ENCODE data around the gene SELENON. TPM values are rescaled to one million over a fixed set of nuclear protein-coding genes. Genes with fewer than 3 reads are reported as not detected.

Gene SELENON
- total and polyA plus RNA-seq, 2 donors from 2014 or later, result 69.3 to 116 TPM

DNA sequence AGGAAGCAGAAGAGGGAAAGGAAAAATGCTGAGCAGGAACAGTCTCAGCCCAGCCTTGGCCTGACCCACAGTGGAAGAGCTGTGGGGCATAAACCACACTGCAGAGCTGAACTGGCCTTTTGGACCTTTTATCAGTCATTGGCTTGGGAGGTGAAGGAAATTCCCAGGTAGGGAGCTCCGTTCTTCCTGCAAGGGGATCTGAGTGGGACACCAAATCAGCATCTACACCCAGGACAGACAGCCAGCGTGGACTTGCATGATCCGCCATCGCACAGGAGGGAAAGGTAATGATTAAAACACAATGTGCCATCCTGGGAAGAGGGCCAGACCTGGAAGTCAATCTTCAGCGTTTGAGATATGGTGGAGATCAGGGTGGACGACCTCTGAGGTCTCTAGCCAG is 18.6 kb downstream of the SELENON start:
- peak overlapping the region; percentile 65 to 77 (median 70) for H3K4me3 ChIP-seq (ENCODE audit: low read length in 3 of 3)
- TF ChIP-seq CTCF (IDR thresholded peaks at IDR 0.05; ENCODE audit: borderline replicate concordance, extremely low read depth, insufficient read depth), result no peak
- H3K27me3 ChIP-seq (ENCODE audit: control insufficient read depth, insufficient read depth, low read length), result no peaks in the 10 kb centered on the region
- FAIRE-seq (no peak), DNase-seq (peak in 1 of 5 donors; percentile 45)
- no peaks in the 10 kb centered on the region for H3K9me3 ChIP-seq (ENCODE audit: control insufficient read depth in 2 of 3, insufficient read depth in 1 of 3, low read length in 3 of 3)
- no peak overlapping the region for H3K9ac ChIP-seq (ENCODE audit: low read length in 3 of 3)
- H3K4me1 ChIP-seq (ENCODE audit: control insufficient read depth in 2 of 3, insufficient read depth in 2 of 3, low read depth in 1 of 3, low read length in 3 of 3), result peaks cover 4 to 34% (median 22%) of the 10 kb centered on the region in 3 donors
- H3K27ac ChIP-seq (ENCODE audit: low read depth in 2 of 2, low read length in 2 of 2), result peak overlapping the region in 1 of 2 donors; percentile 38
- peaks cover 0 to 3% (median under 1%) of the 10 kb centered on the region in 3 donors for H3K36me3 ChIP-seq (ENCODE audit: control insufficient read depth in 2 of 3, insufficient read depth in 3 of 3, low read length in 3 of 3)
- intact Hi-C loops (cut with DNase I), result no loop called here

DNA sequence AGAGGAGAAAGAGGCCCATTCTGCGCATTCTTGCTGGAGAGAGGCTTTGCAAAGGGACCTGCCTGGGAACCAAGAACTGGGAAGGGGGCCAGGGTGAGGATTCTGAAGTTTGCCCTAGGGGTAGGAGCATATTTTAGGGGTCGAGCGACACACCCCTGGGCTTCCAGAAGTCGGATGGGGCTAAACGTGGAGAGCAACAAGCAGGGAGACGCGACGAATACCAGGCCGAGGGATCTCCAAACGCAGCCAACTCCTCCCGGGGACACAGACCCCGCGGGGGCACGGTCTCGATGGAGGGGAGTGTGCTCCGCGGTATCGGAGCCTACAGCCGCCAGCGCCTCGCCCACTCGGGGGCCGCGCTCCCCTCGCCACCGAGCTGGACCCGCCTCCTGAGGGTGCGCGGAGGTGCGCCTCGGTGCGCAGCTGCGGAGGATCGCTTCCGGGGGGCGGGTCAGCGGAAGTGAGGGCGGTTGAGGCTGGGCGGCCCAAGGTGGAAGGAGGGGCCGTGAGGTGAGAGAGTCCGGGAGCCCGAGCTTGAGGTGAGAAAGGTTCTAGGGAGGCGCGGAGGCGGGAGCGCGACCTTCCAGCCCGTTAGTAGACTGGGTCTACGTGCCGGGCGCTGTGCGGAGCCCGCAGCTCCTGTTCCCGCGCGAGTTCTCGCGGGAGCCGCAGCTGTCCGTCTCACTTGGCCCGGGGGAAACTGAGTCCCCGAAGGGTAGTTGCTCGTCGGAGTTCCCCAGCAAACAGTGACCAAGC is 19.7 kb downstream of the SELENON start, which contains the start of gene MTFR1L:
Gene MTFR1L, plus strand, starts transcription at position 464 of the 756 bp plus-strand sequence. CDS start 3,151 bp downstream, outside the sequence.
- H3K27ac ChIP-seq (ENCODE audit: low read depth in 2 of 2, low read length in 2 of 2), result peak within 1 kb of the TSS; percentile 89 to 93
- intact Hi-C loops (cut with DNase I), result no loop called here
- FAIRE-seq, result no peak
- DNase-seq, result peak; percentile 91 to 96 (median 94)
- H3K4me1 ChIP-seq (ENCODE audit: control insufficient read depth in 2 of 3, insufficient read depth in 2 of 3, low read depth in 1 of 3, low read length in 3 of 3), result peaks cover 4 to 34% (median 22%) of the 10 kb centered on the region in 3 donors
- peak within 1 kb of the TSS; percentile 60 to 93 (median 72) for H3K9ac ChIP-seq (ENCODE audit: low read length in 3 of 3)
- peak within 1 kb of the TSS; percentile 65 to 84 (median 77) for H3K4me3 ChIP-seq (ENCODE audit: low read length in 3 of 3)
- H3K36me3 ChIP-seq (ENCODE audit: control insufficient read depth in 2 of 3, insufficient read depth in 3 of 3, low read length in 3 of 3), result peaks cover 0 to 4% (median 0%) of the 10 kb centered on the region in 3 donors
- TF ChIP-seq CTCF (IDR thresholded peaks at IDR 0.05; ENCODE audit: borderline replicate concordance, extremely low read depth, insufficient read depth), result no peak
- no peaks in the 10 kb centered on the region for H3K27me3 ChIP-seq (ENCODE audit: control insufficient read depth, insufficient read depth, low read length)
- no peaks in the 10 kb centered on the region for H3K9me3 ChIP-seq (ENCODE audit: control insufficient read depth in 2 of 3, insufficient read depth in 1 of 3, low read length in 3 of 3)

DNA sequence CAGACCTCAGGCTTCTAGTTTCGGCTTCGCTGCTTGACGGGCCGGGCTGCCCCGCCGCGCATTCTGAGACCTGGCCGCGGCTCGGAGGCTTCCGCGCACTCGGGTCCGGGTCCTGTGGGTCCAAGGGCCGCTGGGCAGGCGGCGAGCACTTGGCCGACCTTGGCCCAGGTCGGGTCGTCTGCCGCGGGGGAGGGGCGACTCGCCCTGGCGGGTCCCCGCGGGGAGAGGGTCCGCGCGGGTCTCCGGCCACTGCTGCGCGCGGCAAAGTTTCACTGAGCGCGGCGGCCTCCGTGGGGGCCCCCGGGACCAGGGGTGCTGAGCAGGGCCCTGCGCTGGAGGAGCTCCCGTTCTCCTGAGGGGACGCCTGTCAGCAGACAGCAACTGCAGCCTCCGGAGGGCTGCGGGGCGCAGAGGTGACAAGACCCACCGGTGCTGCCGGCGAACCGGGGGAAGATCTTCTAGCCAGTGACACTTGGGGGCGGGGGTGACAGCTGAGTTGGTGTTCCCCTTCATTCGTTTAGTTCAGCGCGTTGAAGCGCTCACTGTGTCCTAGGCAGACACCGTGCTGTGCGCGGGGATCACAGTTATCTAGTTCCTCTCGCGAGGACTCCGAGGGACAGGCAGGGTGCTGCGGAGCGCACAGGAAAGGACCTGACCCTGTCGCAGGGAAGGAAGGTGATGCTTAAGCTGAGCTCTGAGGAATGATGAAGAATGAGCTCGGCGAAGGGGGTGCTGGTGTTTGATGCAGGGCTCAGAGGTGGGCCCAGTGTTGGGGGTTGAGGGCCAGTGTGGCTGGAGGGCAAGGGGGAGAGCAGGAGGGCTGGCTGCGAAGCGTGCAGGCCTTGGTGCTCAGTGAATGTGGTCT is 20.5 kb downstream of the SELENON start:
- Histone ChIP-seq H3K9me3 (ENCODE audit: control insufficient read depth in 2 of 3, insufficient read depth in 1 of 3, low read length in 3 of 3) (no peaks in the 10 kb centered on the region), H3K36me3 (ENCODE audit: control insufficient read depth in 2 of 3, insufficient read depth in 3 of 3, low read length in 3 of 3) (peaks cover 0 to 4% (median 0%) of the 10 kb centered on the region in 3 donors), H3K4me3 (ENCODE audit: low read length in 3 of 3) (peak overlapping the region; percentile 65 to 84 (median 77)), H3K27ac (ENCODE audit: low read depth in 2 of 2, low read length in 2 of 2) (peak overlapping the region; percentile 89 to 93), H3K27me3 (ENCODE audit: control insufficient read depth, insufficient read depth, low read length) (no peaks in the 10 kb centered on the region), H3K4me1 (ENCODE audit: control insufficient read depth in 2 of 3, insufficient read depth in 2 of 3, low read depth in 1 of 3, low read length in 3 of 3) (peaks cover 4 to 34% (median 22%) of the 10 kb centered on the region in 3 donors), H3K9ac (ENCODE audit: low read length in 3 of 3) (peak overlapping the region; percentile 60 to 93 (median 72))
- DNase-seq (peak; percentile 61 to 86 (median 74)), FAIRE-seq (no peak)
- intact Hi-C loops (cut with DNase I), result no loop called here
- TF ChIP-seq CTCF (IDR thresholded peaks at IDR 0.05; ENCODE audit: borderline replicate concordance, extremely low read depth, insufficient read depth), result no peak

All from kidney (tissue), 14 donors.